Posterior cingulate gyrus (tissue), 11 donors: ENCODE results near the gene AP4B1.

ENCODE experiments used
- DNase-seq, 10 donors: peaks; one replicate each; pipeline versions ENCODE4 v3.0.0 to v3.0.0-alpha.2; 2020 to 2021; ENCODE audit warnings: mixed read lengths in 3 of 10
- intact Hi-C: fragments of 100-400 bp; cut with DNase I; formaldehyde crosslinking; loops from one replicate; pipeline ENCODE4 v1.15.1; 2023

Gene AP4B1

DNA sequence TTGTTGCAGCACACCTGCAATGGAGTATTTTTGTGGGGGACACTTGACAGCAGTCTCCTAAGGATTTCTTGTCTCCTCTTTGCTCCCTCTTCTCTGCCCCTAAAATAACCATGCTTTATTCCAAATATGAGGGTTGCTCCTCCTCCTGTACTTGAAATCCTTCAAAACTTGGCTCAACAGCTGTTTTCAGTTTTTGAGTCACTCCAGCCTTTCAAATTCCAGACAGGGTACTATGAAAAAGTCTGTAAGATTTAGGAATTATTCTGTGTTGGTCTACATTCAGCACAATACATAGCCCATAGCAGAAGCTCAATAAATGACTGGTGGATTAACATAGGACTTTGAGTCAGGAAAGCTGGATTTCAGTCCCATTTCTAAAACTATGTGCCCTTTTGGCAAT is 5.5 kb downstream of the AP4B1 start:
- DNase-seq: no peak
- intact Hi-C loops: no loop called here

DNA sequence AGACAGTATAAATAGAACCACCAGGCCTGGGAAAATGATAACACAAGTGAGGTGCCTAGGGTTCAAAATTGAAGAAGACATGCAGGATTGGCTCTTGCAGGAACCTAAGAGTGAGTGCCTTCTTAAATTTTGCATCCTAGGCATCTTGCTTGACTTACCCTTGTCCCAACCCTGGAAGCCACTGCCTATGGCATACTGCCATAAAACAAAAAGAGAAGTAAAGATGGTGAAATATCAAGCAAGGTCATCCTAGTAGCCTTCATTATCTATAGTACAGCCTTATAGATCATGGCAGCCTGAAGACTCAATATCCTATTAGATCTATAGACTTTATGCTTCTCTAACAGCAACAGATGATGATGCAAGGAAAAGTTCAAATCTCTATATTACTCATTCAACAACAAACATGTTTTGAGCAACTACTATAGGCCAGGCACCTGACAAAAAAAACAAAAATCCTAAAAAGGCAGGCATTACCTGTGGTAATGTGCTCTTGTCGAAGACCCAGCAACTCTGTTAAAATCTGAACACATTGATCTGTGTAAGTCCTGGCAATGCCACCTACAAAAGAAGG is 6.3 kb downstream of the AP4B1 start:
- no peak for DNase-seq
- intact Hi-C loops: no loop called here

GRCh38 chr1:113895961-113896360 is 8.6 kb downstream of the AP4B1 start:
- intact Hi-C loops: no loop called here
- no peak for DNase-seq

- DNase-seq: peak in 4 of 10 donors; percentile 11 to 84 (median 32)
- intact Hi-C loops: no loop called here
These were observed 9.5 kb downstream of the AP4B1 start for GRCh38 chr1:113895098-113895497.

GRCh38 chr1:113893267-113893666 is 11.3 kb downstream of the AP4B1 start:
- no peak for DNase-seq
- intact Hi-C loops: no loop called here

DNA sequence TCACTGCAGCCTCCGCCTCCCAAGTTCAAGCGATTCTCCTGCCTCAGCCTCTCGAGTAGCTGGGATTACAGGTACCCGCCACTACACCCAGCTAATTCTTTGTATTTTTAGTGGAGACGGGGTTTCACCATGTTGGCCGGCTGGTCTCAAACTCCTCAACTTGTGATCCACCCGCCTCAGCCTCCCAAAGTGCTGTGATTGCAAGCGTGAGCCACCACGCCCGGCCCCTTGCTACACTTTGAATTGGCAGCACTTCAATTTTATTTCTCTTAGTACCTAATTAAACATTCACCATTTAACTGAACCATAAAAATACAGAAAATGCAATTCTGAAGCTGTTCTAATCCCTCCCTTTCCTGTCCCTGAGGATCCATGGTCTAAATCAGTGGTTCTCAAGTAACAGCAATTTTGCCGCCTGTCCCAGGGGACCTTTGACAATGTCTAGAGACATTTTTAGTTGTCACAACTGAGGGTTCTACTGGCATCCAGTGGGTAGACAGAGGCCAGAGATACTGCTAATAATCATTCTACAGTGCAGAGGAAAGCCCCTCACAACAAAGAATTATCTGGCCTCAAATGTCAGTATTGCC is 12.9 kb downstream of the AP4B1 start:
- DNase-seq: no peak
- intact Hi-C loops: no loop called here

DNA sequence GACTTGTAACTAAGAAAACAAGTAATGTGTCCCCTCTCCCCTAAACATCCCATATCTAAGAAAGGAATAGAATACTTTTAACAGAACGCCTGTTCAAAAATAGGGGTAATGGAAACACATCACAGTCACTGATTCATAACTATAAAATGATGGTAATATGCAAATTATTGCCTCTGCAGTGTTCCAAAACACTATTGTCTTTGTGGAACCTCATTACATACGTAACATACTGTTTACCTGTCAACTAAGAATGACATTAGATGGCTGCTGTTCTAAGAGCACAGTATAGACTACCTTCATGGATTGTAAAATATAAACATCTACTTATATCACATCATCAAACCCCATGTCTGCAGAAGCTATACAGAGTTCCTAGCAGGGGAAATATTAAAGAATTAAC is 13.8 kb downstream of the AP4B1 start:
- intact Hi-C loops: no loop called here
- DNase-seq: no peak

GRCh38 chr1:113887402-113888175 is 17.0 kb downstream of the AP4B1 start, which contains the start of gene BCL2L15:
TSS of gene BCL2L15 (minus strand) at chr1:113887581. CDS start at chr1:113887375, 206 bp downstream.
- intact Hi-C loops: no loop called here
- DNase-seq: no peak

- DNase-seq: no peak
- intact Hi-C loops: no loop called here
These were observed 17.9 kb downstream of the AP4B1 start for GRCh38 chr1:113886417-113887401.

DNA sequence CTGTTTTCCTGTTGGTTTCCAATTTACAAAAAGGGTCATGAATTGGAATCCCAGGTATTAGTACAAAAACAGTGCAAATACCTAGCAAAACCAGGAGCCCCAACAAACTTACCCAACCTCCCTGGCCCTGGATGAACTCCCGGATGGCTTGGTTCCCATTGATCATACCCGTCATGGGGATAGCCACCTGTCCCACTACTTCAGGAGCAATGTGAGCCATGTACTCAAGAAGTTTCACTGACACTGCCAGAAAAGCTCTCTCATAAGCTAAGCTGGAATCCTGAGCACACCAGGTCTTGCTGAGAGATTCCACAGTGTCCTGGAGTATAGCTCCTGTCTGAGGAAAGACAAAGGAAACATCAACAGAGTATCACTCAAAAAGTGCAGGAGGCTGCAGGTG is 22.9 kb downstream of the AP4B1 start:
- no peak for DNase-seq
- intact Hi-C loops: no loop called here

GRCh38 chr1:113879739-113880038 is 24.9 kb downstream of the AP4B1 start:
- no peak for DNase-seq
- intact Hi-C loops: no loop called here

DNA sequence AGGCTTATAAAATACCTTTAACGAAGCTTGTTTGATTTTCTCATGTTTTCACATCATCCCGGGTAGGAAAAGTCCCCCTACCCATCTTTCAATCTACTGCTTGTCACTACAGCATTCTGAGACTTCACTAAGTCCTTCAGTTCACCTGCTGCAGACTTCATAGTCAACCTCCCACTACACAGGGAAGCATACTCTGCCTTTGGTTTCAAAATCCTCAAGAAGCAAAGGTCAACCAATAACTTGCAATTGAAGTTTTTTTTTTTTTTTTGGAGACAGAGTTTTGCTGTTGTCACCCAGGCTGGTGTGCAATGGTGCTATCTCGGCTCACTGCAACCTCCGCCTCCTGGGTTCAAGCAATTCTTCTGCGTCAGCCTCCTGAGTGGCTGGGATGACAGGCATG is 28.4 kb downstream of the AP4B1 start:
- intact Hi-C loops: no loop called here
- no peak for DNase-seq

GRCh38 chr1:113875714-113876113 is 28.9 kb downstream of the AP4B1 start:
- peak in 1 of 10 donors; percentile 12 for DNase-seq
- intact Hi-C loops: no loop called here

- no peak for DNase-seq
- intact Hi-C loops: no loop called here
These were observed 30.4 kb downstream of the AP4B1 start for GRCh38 chr1:113874012-113874879.

- no peak for DNase-seq
- intact Hi-C loops: no loop called here
These were observed 32.2 kb downstream of the AP4B1 start for GRCh38 chr1:113872219-113872935.

GRCh38 chr1:113871597-113872113 is 32.9 kb downstream of the AP4B1 start, which contains the start of gene PTPN22:
TSS of gene PTPN22 (minus strand) at chr1:113871712.
- intact Hi-C loops: no loop called here

DNA sequence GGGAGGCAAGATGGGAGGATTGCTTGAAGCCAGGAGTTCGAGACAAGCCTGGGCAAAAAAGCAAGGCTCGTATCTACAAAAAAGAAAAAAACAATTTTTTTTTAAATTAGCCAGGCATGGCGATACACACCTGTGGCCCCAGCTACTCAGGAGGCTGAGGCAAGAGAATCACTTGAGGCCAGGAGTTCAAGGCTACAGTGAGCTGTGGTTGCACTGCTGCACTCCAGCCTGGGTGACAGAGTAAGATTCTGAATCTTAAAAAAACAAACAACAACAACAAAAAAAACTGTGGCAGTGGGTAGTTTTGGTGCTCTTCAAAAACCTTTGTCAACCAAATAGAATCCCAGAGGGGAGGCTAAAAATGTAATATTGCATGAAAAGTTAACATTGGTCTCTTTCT is 33.8 kb downstream of the AP4B1 start:
- intact Hi-C loops: no loop called here
- no peak for DNase-seq

More at GRCh38 chr1:113871597-113872113, 32.9 kb downstream of the AP4B1 start, which contains the start of gene PTPN22:
- DNase-seq: no peak

DNA sequence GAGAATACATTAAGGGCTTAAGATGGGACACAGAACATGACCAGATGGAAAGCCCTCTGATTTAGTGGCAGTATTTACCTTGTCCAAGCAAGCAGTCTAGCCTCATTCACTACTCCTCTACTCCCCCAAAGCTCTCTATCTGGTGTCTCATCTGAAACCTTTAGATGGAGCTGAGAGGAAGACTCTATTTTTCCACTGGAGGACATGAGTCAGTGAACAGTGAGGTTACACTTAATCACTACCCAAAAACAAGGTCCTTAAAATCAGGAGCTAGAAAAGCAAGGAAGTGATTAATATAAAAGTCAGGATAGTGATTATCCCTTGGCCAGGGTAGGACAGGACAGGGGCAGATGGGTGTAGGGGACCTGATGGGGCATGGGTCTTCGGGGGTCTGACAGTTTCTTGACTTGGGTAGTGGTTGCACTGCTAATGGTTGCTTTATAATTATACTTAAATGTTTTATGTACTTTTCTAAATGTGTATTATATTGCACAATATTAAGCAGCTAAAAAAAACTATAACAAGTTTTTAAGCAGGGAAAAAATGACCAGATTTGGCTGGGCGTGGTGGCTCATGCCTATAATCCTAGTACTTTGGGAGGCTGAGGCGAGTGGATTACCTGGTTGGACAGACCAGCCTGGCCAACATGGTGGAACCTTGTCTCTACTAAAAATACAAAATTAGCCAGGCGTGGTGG is 36.1 kb downstream of the AP4B1 start:
- intact Hi-C loops: no loop called here
- no peak for DNase-seq
